Fibroblast of lung (primary cell): ENCODE measurements around the gene POP7.

Source experiments
- CTCF ChIP-seq, 2 donors: IDR thresholded peaks in 1 of 2; conservative IDR thresholded peaks in 1 of 2; 1 replicate in 1 of 2; 2 replicates in 1 of 2; pipeline ENCODE4 v1.5.1; 2011 to 2012; ENCODE audit warnings: low read length in 2 of 2, control low read depth in 1 of 2, inconsistent platforms in 1 of 2, low read depth in 1 of 2, mild to moderate bottlenecking in 1 of 2
- EZH2 ChIP-seq: IDR thresholded peaks from 2 replicates; pipeline ENCODE4 v1.5.1; 2012; ENCODE audit warnings: low read length, control low read depth, mild to moderate bottlenecking; ENCODE audit errors: missing control alignments

GRCh38 chr7:100685049-100685605 lies 20.8 kb upstream of the POP7 start:
- no peak for TF ChIP-seq CTCF (conservative IDR thresholded peaks at IDR 0.05 in 1 of 2, IDR thresholded peaks at IDR 0.05 in 1 of 2; ENCODE audit: low read depth in 1 of 2, low read length in 2 of 2)
- TF ChIP-seq EZH2 = no peak
